Neural progenitor cell (in vitro differentiated cells): ENCODE results near the gene MAGI2. TPM values are rescaled to one million over a fixed set of nuclear protein-coding genes. Genes with fewer than 3 reads are reported as not detected.

Experiments
- DNase-seq: peaks from one replicate; pipeline ENCODE4 v3.0.0-alpha.2; 2016; ENCODE audit warnings: low spot score
- H2AFZ ChIP-seq: fragments of 200-600 bp; sonication (generic); replicated peaks from 2 replicates; pipeline ENCODE4 v1.6.1; 2016; ENCODE audit warnings: antibody characterized with exemption
- H3F3A ChIP-seq: fragments of 200-600 bp; sonication (generic); 2 replicates; pipeline ENCODE4 v1.6.1; 2016; ENCODE audit warnings: antibody characterized with exemption, low read depth
- H3K27ac ChIP-seq: fragments of 200-600 bp; sonication (generic); 2 replicates; pipeline ENCODE4 v1.5.1; 2016; ENCODE audit warnings: mild to moderate bottlenecking
- H3K27me3 ChIP-seq: fragments of 200-600 bp; sonication (generic); 2 replicates; pipeline ENCODE4 v1.6.1; 2016; ENCODE audit warnings: mild to moderate bottlenecking, moderate library complexity
- H3K36me3 ChIP-seq: fragments of 200-600 bp; sonication (generic); 2 replicates; pipeline ENCODE4 v1.5.1; 2016
- H3K4me1 ChIP-seq: fragments of 200-600 bp; sonication (generic); 2 replicates; pipeline ENCODE4 v1.6.1; 2016; ENCODE audit warnings: mixed run types
- H3K4me2 ChIP-seq: fragments of 200-600 bp; sonication (generic); 2 replicates; pipeline ENCODE4 v1.6.1; 2016
- H3K4me3 ChIP-seq: fragments of 200-600 bp; sonication (generic); 2 replicates; pipeline ENCODE4 v1.5.1; 2016
- H3K79me2 ChIP-seq: fragments of 200-600 bp; sonication (generic); 2 replicates; pipeline ENCODE4 v1.6.1; 2016; ENCODE audit warnings: low read depth
- H3K9ac ChIP-seq: fragments of 200-600 bp; sonication (generic); 2 replicates; pipeline ENCODE4 v1.6.1; 2016
- H3K9me3 ChIP-seq: fragments of 200-600 bp; sonication (generic); 2 replicates; pipeline ENCODE4 v1.5.1; 2016; ENCODE audit warnings: low read depth
- H4K20me1 ChIP-seq: fragments of 200-600 bp; sonication (generic); 2 replicates; pipeline ENCODE4 v1.6.1; 2016; ENCODE audit warnings: low read depth
- H3K27ac Mint-ChIP-seq: 3 replicates; pipeline ENCODE4 v1.8.0; 2021; ENCODE audit warnings: mixed read lengths
- H3K27me3 Mint-ChIP-seq: 2 replicates; pipeline ENCODE4 v1.8.0; 2022; ENCODE audit warnings: low read depth, mild to moderate bottlenecking, inconsistent platforms, moderate library complexity, mixed read lengths; ENCODE audit not compliant: insufficient read depth
- H3K36me3 Mint-ChIP-seq: 3 replicates; pipeline ENCODE4 v1.8.0; 2021; ENCODE audit warnings: mixed read lengths
- H3K4me1 Mint-ChIP-seq: 3 replicates; pipeline ENCODE4 v1.8.0; 2021; ENCODE audit warnings: mixed read lengths
- H3K4me3 Mint-ChIP-seq: 3 replicates; pipeline ENCODE4 v1.8.0; 2021; ENCODE audit warnings: mild to moderate bottlenecking, moderate library complexity, mixed read lengths
- H3K9me3 Mint-ChIP-seq: 3 replicates; pipeline ENCODE4 v1.8.0; 2020; ENCODE audit warnings: mixed read lengths
- CTCF ChIP-seq: fragments of 200-600 bp; sonication (generic); IDR thresholded peaks from 2 replicates; pipeline ENCODE4 v1.5.1; 2017; ENCODE audit warnings: antibody characterized with exemption, mild to moderate bottlenecking
- EZH2 ChIP-seq: fragments of 200-600 bp; sonication (generic); IDR thresholded peaks from 2 replicates; pipeline ENCODE4 v1.6.1; 2017; ENCODE audit warnings: antibody characterized with exemption, mild to moderate bottlenecking, moderate library complexity
- EZH2phosphoT487 ChIP-seq: fragments of 200-600 bp; sonication (generic); IDR thresholded peaks from 2 replicates; pipeline ENCODE4 v1.6.1; 2017; ENCODE audit warnings: antibody characterized with exemption
- total RNA-seq: library from RNA; depleted of rRNA; stranded (reverse); fragments of >200 nt; gene quantifications from 2 replicates; pipeline ENCODE4 v1.2.3, GENCODE V29; 2015; ENCODE audit warnings: low replicate concordance

The MAGI2 gene
- total RNA-seq, 1 donor from 2014 or later, result 5.8 TPM

GRCh38 chr7:78165854-78166253, 1287.6 kb downstream of the MAGI2 start:
- Mint-ChIP-seq H3K36me3 (no peaks in the 10 kb centered on the region), H3K27me3 (no peaks in the 10 kb centered on the region), H3K4me3 (no peak overlapping the region), H3K27ac (no peak overlapping the region), H3K9me3 (no peaks in the 10 kb centered on the region), H3K4me1 (peaks cover 5% of the 10 kb centered on the region)
- Histone ChIP-seq H3K27ac (no peak overlapping the region), H3K27me3 (no peaks in the 10 kb centered on the region), H4K20me1 (no peaks in the 10 kb centered on the region), H3K4me2 (no peak overlapping the region), H2AFZ (no peak overlapping the region), H3K9me3 (no peaks in the 10 kb centered on the region), H3K9ac (no peak overlapping the region), H3K79me2 (no peaks in the 10 kb centered on the region), H3K4me1 (peaks cover under 1% of the 10 kb centered on the region), H3K4me3 (no peak overlapping the region), H3K36me3 (no peaks in the 10 kb centered on the region), H3F3A (peaks cover 2% of the 10 kb centered on the region)
- no peak for DNase-seq
- TF ChIP-seq CTCF (no peak), EZH2phosphoT487 (no peak), EZH2 (no peak)

- no peaks in the 10 kb centered on the region for H3K9me3 Mint-ChIP-seq
- H3K36me3 Mint-ChIP-seq, result no peaks in the 10 kb centered on the region
- Histone ChIP-seq H4K20me1 (no peaks in the 10 kb centered on the region), H3K9ac (no peak overlapping the region), H3K27ac (no peak overlapping the region), H3K79me2 (no peaks in the 10 kb centered on the region), H3F3A (no peaks in the 10 kb centered on the region), H3K27me3 (no peaks in the 10 kb centered on the region), H2AFZ (no peak overlapping the region), H3K4me3 (no peak overlapping the region), H3K36me3 (no peaks in the 10 kb centered on the region), H3K9me3 (no peaks in the 10 kb centered on the region), H3K4me2 (no peak overlapping the region), H3K4me1 (no peaks in the 10 kb centered on the region)
- TF ChIP-seq EZH2 (no peak), EZH2phosphoT487 (no peak), CTCF (no peak)
- H3K4me1 Mint-ChIP-seq, result peaks cover 5% of the 10 kb centered on the region
- H3K4me3 Mint-ChIP-seq, result no peak overlapping the region
- H3K27me3 Mint-ChIP-seq, result no peaks in the 10 kb centered on the region
- H3K27ac Mint-ChIP-seq, result no peak overlapping the region
- no peak for DNase-seq
These were observed 1288.0 kb downstream of the MAGI2 start for GRCh38 chr7:78165454-78165853.

- H3K9ac ChIP-seq, result no peak overlapping the region
- H3K36me3 ChIP-seq, result no peaks in the 10 kb centered on the region
- Mint-ChIP-seq H3K27me3 (no peaks in the 10 kb centered on the region), H3K4me3 (no peak overlapping the region), H3K4me1 (peaks cover 5% of the 10 kb centered on the region), H3K9me3 (no peaks in the 10 kb centered on the region), H3K36me3 (peaks cover under 1% of the 10 kb centered on the region), H3K27ac (no peak overlapping the region)
- H3K4me1 ChIP-seq, result no peaks in the 10 kb centered on the region
- no peak for DNase-seq
- no peaks in the 10 kb centered on the region for H3F3A ChIP-seq
- no peak overlapping the region for H2AFZ ChIP-seq
- H3K4me2 ChIP-seq, result no peak overlapping the region
- H4K20me1 ChIP-seq, result no peaks in the 10 kb centered on the region
- no peaks in the 10 kb centered on the region for H3K27me3 ChIP-seq
- H3K79me2 ChIP-seq, result no peaks in the 10 kb centered on the region
- H3K27ac ChIP-seq, result no peak overlapping the region
- H3K9me3 ChIP-seq, result no peaks in the 10 kb centered on the region
- TF ChIP-seq EZH2phosphoT487 (no peak), EZH2 (no peak), CTCF (no peak)
- no peak overlapping the region for H3K4me3 ChIP-seq
These were observed 1289.0 kb downstream of the MAGI2 start for GRCh38 chr7:78164459-78164858.

- TF ChIP-seq EZH2phosphoT487 (no peak), CTCF (no peak), EZH2 (no peak)
- Histone ChIP-seq H3F3A (no peaks in the 10 kb centered on the region), H3K4me2 (no peak overlapping the region), H3K27me3 (no peaks in the 10 kb centered on the region), H3K36me3 (no peaks in the 10 kb centered on the region), H3K27ac (no peak overlapping the region), H4K20me1 (no peaks in the 10 kb centered on the region), H3K79me2 (no peaks in the 10 kb centered on the region), H2AFZ (no peak overlapping the region), H3K9ac (no peak overlapping the region), H3K4me1 (no peaks in the 10 kb centered on the region), H3K9me3 (no peaks in the 10 kb centered on the region), H3K4me3 (no peak overlapping the region)
- Mint-ChIP-seq H3K36me3 (peaks cover 4% of the 10 kb centered on the region), H3K27me3 (no peaks in the 10 kb centered on the region), H3K4me1 (peaks cover 3% of the 10 kb centered on the region), H3K9me3 (no peaks in the 10 kb centered on the region), H3K4me3 (no peak overlapping the region), H3K27ac (no peak overlapping the region)
- DNase-seq, result no peak
These were observed 1291.7 kb downstream of the MAGI2 start for GRCh38 chr7:78161781-78162180.
